A549 (cell line): ENCODE results near the gene DMRT3.

Experiments used
- EP300 ChIP-seq, 2 experiments: fragments of >200 bp; sonication (Bioruptor Twin); formaldehyde crosslinking; IDR thresholded peaks; 2 replicates in 1 of 2; 3 replicates in 1 of 2; pipeline ENCODE4 v1.6.1; 2016 to 2017
- POLR2A ChIP-seq: IDR thresholded peaks from 2 replicates; pipeline ENCODE4 v1.6.1; 2012; ENCODE audit warnings: mild to moderate bottlenecking, low read length
- TF ChIP-seq, protein P1 (sequence below): fragments of >200 bp; sonication (Bioruptor Twin); formaldehyde crosslinking; IDR thresholded peaks from 3 replicates; pipeline ENCODE4 v1.5.1; 2016

DNA sequence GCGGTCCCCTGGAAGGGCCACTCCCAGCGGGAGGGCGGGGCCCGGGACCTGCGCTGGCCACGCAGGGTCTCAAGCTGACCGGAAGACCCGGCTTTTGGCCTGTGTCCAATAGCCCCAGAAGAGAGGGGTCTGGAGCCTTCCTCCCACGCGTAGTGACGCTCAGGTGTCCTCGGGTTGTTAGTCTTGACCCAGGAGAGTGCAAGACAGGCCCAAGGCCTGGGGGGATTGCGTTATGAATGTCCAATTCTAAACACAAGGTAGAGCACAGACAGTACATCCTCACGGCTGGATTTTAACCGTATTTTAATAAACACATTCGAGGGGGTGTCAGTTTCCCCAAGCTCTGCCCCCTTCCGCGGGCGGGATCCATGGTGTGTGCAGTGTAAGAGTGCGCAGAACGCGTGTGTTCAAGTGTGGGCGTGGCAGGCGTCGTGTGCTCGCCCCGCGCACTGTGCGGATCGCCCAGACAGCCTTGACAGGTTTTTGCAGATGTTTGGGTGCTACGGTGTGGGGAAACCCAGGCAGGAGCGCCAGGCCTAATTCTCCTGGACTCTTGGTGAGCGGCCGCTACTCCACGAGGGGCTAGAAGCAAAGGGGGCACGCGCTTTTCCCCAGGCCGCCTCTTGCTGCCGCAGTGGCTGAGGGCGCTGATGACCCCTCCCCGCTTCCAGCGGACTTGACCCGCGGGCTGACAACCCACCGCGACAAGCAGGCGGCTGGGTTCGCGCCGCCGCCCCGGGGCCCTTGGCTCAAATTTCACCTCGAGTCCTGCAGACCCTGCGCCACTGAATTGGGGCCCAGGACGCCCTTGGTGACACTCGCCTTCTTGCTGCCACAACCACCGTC lies 6.1 kb upstream of the DMRT3 start:
- no peak for TF ChIP-seq EP300 (IDR thresholded peaks at IDR 0.05)
- TF ChIP-seq POLR2A = no peak
- TF ChIP-seq, protein P1, sequence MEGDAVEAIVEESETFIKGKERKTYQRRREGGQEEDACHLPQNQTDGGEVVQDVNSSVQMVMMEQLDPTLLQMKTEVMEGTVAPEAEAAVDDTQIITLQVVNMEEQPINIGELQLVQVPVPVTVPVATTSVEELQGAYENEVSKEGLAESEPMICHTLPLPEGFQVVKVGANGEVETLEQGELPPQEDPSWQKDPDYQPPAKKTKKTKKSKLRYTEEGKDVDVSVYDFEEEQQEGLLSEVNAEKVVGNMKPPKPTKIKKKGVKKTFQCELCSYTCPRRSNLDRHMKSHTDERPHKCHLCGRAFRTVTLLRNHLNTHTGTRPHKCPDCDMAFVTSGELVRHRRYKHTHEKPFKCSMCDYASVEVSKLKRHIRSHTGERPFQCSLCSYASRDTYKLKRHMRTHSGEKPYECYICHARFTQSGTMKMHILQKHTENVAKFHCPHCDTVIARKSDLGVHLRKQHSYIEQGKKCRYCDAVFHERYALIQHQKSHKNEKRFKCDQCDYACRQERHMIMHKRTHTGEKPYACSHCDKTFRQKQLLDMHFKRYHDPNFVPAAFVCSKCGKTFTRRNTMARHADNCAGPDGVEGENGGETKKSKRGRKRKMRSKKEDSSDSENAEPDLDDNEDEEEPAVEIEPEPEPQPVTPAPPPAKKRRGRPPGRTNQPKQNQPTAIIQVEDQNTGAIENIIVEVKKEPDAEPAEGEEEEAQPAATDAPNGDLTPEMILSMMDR = no peak
